OCI-LY1 (cell line): ENCODE measurements around the gene HIRA.

Experiments used
- CTCF ChIP-seq: fragments of 200-600 bp; sonication (generic), shearing (Covaris generic); IDR thresholded peaks from 2 replicates; pipeline ENCODE4 v1.5.1; 2017; ENCODE audit warnings: mild to moderate bottlenecking, antibody characterized with exemption, low read length, moderate library complexity, mixed read lengths
- EZH2 ChIP-seq: fragments of 200-600 bp; sonication (generic), shearing (Covaris generic); IDR thresholded peaks from 2 replicates; pipeline ENCODE4 v1.8.0; 2017; ENCODE audit warnings: borderline replicate concordance, mixed run types, mild to moderate bottlenecking, antibody characterized with exemption, low read length, moderate library complexity, mixed read lengths

- no peak for TF ChIP-seq CTCF
- no peak for TF ChIP-seq EZH2
Observed at GRCh38 chr22:19346677-19347265, 84.8 kb downstream of the HIRA start.
